ENCODE results near the gene PGRMC1. TPM values are rescaled to one million over a fixed set of nuclear protein-coding genes. Genes with fewer than 3 reads are reported as not detected.
A peak's percentile ranks its signal among the peaks of the same experiment; 100 is the strongest.
"Not testable (repeated sequence)": the region's sequence is repeated elsewhere in the genome, so short reads cannot be mapped to it uniquely, and the experiment has no call there.

The PGRMC1 gene
- polyA plus RNA-seq, 1 donor = 276 TPM

GRCh38 chrX:119252716-119253115, 16.6 kb downstream of the PGRMC1 start:
- no peak for DNase-seq
- Histone ChIP-seq H3K27me3 (ENCODE audit: control insufficient read depth, insufficient read depth, low read length) (no peaks in the 10 kb centered on the region), H3K4me3 (ENCODE audit: low read length) (no peak overlapping the region), H3K36me3 (ENCODE audit: control insufficient read depth, insufficient read depth, low read length) (no peaks in the 10 kb centered on the region), H3K9me3 (ENCODE audit: control insufficient read depth, low read depth, low read length) (no peaks in the 10 kb centered on the region), H3K27ac (ENCODE audit: low read length) (no peak overlapping the region), H3K4me1 (ENCODE audit: control insufficient read depth, insufficient read depth, low read length) (no peaks in the 10 kb centered on the region)
- WGBS (ENCODE audit: insufficient coverage, low lambda C conversion rate) = no CpG with 5 or more reads among the region's 2 CpGs

GRCh38 chrX:119266364-119266995, 30.4 kb downstream of the PGRMC1 start:
- Histone ChIP-seq H3K9me3 (ENCODE audit: control insufficient read depth, low read depth, low read length) (no peaks in the 10 kb centered on the region), H3K4me1 (ENCODE audit: control insufficient read depth, insufficient read depth, low read length) (no peaks in the 10 kb centered on the region), H3K27ac (ENCODE audit: low read length) (no peak overlapping the region), H3K27me3 (ENCODE audit: control insufficient read depth, insufficient read depth, low read length) (no peaks in the 10 kb centered on the region), H3K4me3 (ENCODE audit: low read length) (no peak overlapping the region), H3K36me3 (ENCODE audit: control insufficient read depth, insufficient read depth, low read length) (no peaks in the 10 kb centered on the region)
- whole genome bisulfite sequencing (ENCODE audit: insufficient coverage, low lambda C conversion rate) = no CpG with 5 or more reads among the region's 5 CpGs
- DNase-seq = peak in 1 of 2 donors; percentile 2

GRCh38 chrX:119267115-119267514, 31.0 kb downstream of the PGRMC1 start:
- H3K9me3 ChIP-seq (ENCODE audit: control insufficient read depth, low read depth, low read length); H3K27me3 ChIP-seq (ENCODE audit: control insufficient read depth, insufficient read depth, low read length); H3K4me1 ChIP-seq (ENCODE audit: control insufficient read depth, insufficient read depth, low read length); DNase-seq; H3K27ac ChIP-seq (ENCODE audit: low read length); H3K36me3 ChIP-seq (ENCODE audit: control insufficient read depth, insufficient read depth, low read length); H3K4me3 ChIP-seq (ENCODE audit: low read length): not testable (repeated sequence)
- WGBS (ENCODE audit: insufficient coverage, low lambda C conversion rate) = no CpG with 5 or more reads among the region's 3 CpGs

- Histone ChIP-seq H3K27me3 (ENCODE audit: control insufficient read depth, insufficient read depth, low read length) (peaks cover 18% of the 10 kb centered on the region), H3K9me3 (ENCODE audit: control insufficient read depth, low read depth, low read length) (peaks cover 5% of the 10 kb centered on the region), H3K4me3 (ENCODE audit: low read length) (no peak overlapping the region), H3K27ac (ENCODE audit: low read length) (no peak overlapping the region), H3K36me3 (ENCODE audit: control insufficient read depth, insufficient read depth, low read length) (no peaks in the 10 kb centered on the region), H3K4me1 (ENCODE audit: control insufficient read depth, insufficient read depth, low read length) (peaks cover 4% of the 10 kb centered on the region)
- no peak for DNase-seq
- no CpG with 5 or more reads among the region's 42 CpGs for WGBS (ENCODE audit: insufficient coverage, low lambda C conversion rate)
These were observed 36.9 kb downstream of the PGRMC1 start for GRCh38 chrX:119272882-119273419.

- H3K4me3 ChIP-seq (ENCODE audit: low read length) = no peak overlapping the region
- H3K4me1 ChIP-seq (ENCODE audit: control insufficient read depth, insufficient read depth, low read length) = peaks cover 4% of the 10 kb centered on the region
- WGBS (ENCODE audit: insufficient coverage, low lambda C conversion rate) = no CpG with 5 or more reads among the region's 61 CpGs
- H3K27ac ChIP-seq (ENCODE audit: low read length) = no peak overlapping the region
- H3K36me3 ChIP-seq (ENCODE audit: control insufficient read depth, insufficient read depth, low read length) = no peaks in the 10 kb centered on the region
- peak; percentile 43 to 61 for DNase-seq
- H3K9me3 ChIP-seq (ENCODE audit: control insufficient read depth, low read depth, low read length) = peaks cover 5% of the 10 kb centered on the region
- peaks cover 18% of the 10 kb centered on the region for H3K27me3 ChIP-seq (ENCODE audit: control insufficient read depth, insufficient read depth, low read length)
These were observed 37.5 kb downstream of the PGRMC1 start for GRCh38 chrX:119273420-119274192.

DNA sequence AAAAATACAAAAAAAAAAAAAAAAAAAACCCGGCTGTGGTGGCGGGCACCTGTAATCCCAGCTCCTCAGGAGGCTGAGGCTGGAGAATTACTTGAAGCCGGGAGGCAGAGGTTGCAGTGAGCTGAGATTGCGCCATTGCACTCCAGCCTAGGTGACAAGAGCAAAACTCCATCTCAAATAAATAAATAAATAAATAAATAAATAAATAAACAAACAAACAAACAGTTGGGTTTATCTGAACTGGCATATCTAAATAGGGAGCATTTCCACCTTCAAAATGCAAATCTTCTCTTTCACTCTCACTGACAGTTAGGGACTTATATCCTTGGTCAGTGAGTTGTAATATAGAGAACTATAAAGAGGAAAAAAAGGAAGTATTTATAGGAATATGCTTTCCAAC, 46.3 kb downstream of the PGRMC1 start:
- H3K36me3 ChIP-seq (ENCODE audit: control insufficient read depth, insufficient read depth, low read length); H3K9me3 ChIP-seq (ENCODE audit: control insufficient read depth, low read depth, low read length); H3K27me3 ChIP-seq (ENCODE audit: control insufficient read depth, insufficient read depth, low read length); H3K4me3 ChIP-seq (ENCODE audit: low read length); H3K4me1 ChIP-seq (ENCODE audit: control insufficient read depth, insufficient read depth, low read length); H3K27ac ChIP-seq (ENCODE audit: low read length); DNase-seq: not testable (repeated sequence)
- WGBS (ENCODE audit: insufficient coverage, low lambda C conversion rate) = no CpG with 5 or more reads among the region's 4 CpGs

DNA sequence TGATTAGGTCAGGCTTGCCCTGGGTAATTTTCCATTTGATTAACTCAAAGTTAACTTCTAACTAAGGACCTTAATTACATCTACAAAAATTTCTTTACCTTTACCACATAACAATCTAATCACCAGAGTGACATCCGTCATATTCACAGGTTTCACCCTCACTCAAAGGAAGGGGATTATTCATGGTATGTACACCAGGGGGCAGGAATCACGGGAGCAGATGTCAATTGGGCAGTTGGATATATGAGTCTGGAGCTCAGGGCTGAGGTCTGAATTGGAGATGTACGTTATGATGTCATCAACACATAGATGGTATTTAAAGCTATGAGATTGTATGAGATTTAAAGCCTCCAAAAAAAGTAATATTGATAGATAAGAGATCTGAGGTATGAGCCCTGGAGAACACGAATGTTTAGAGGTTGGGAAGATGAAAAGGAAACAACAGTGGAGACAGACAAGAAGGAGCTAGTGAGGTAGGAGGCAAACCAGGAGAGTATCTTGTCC, 52.9 kb downstream of the PGRMC1 start:
- DNase-seq = no peak
- no peaks in the 10 kb centered on the region for H3K9me3 ChIP-seq (ENCODE audit: control insufficient read depth, low read depth, low read length)
- H3K4me3 ChIP-seq (ENCODE audit: low read length) = no peak overlapping the region
- H3K4me1 ChIP-seq (ENCODE audit: control insufficient read depth, insufficient read depth, low read length) = no peaks in the 10 kb centered on the region
- 83% methylated on average over 1 of the region's 4 CpGs for WGBS (ENCODE audit: insufficient coverage, low lambda C conversion rate)
- no peaks in the 10 kb centered on the region for H3K27me3 ChIP-seq (ENCODE audit: control insufficient read depth, insufficient read depth, low read length)
- H3K36me3 ChIP-seq (ENCODE audit: control insufficient read depth, insufficient read depth, low read length) = no peaks in the 10 kb centered on the region
- no peak overlapping the region for H3K27ac ChIP-seq (ENCODE audit: low read length)

- Histone ChIP-seq H3K4me1 (ENCODE audit: control insufficient read depth, insufficient read depth, low read length) (no peaks in the 10 kb centered on the region), H3K4me3 (ENCODE audit: low read length) (no peak overlapping the region), H3K9me3 (ENCODE audit: control insufficient read depth, low read depth, low read length) (no peaks in the 10 kb centered on the region), H3K36me3 (ENCODE audit: control insufficient read depth, insufficient read depth, low read length) (no peaks in the 10 kb centered on the region), H3K27ac (ENCODE audit: low read length) (no peak overlapping the region), H3K27me3 (ENCODE audit: control insufficient read depth, insufficient read depth, low read length) (no peaks in the 10 kb centered on the region)
- DNase-seq = no peak
These were observed 54.4 kb downstream of the PGRMC1 start for GRCh38 chrX:119290476-119290875.

DNA sequence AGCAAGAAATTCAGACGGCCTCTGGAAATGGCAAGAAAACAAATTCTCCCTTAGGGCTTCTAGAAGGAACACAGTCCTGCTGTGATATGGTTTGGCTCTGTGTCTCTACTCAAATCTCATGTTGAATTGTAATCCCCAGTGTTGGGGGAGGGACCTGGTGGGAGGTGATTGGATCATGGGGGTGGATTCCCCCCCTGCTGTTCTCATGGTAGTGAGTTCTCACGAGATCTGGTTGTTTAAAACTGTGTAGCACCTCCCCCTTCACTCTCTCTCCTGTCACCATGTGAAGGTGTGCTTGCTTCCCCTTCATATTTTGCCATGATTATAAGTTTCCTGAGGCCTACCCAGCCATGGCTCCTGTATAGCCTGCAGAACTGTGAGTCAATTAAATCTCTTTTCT, 55.2 kb downstream of the PGRMC1 start:
- no CpG with 5 or more reads among the region's 2 CpGs for WGBS (ENCODE audit: insufficient coverage, low lambda C conversion rate)
- H3K27me3 ChIP-seq (ENCODE audit: control insufficient read depth, insufficient read depth, low read length) = not testable (repeated sequence)

DNA sequence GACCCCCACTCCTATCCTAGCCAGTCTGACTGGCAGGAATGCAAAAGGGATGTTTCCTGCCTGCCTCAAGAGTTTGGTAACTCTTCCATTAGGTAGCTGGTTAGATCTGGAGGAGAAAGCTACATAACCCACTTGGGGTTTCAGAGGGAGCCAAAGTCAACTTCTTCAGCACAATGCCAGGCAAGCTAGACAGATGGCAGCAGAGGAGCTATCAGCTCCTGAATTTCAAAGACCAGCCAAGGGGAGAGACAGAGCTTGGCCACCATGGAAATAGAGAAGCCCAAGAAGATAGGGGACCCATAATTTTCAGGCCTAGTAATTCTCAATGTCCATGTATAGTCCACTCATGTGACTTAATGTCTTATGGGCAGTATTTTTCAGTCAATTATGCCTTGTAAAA, 56.4 kb downstream of the PGRMC1 start:
- H3K36me3 ChIP-seq (ENCODE audit: control insufficient read depth, insufficient read depth, low read length) = no peaks in the 10 kb centered on the region
- H3K9me3 ChIP-seq (ENCODE audit: control insufficient read depth, low read depth, low read length) = no peaks in the 10 kb centered on the region
- no peaks in the 10 kb centered on the region for H3K27me3 ChIP-seq (ENCODE audit: control insufficient read depth, insufficient read depth, low read length)
- H3K27ac ChIP-seq (ENCODE audit: low read length) = no peak overlapping the region
- no peak for DNase-seq
- H3K4me3 ChIP-seq (ENCODE audit: low read length) = no peak overlapping the region
- no peaks in the 10 kb centered on the region for H3K4me1 ChIP-seq (ENCODE audit: control insufficient read depth, insufficient read depth, low read length)

More for the DNA sequence above, 55.2 kb downstream of the PGRMC1 start:
- not testable (repeated sequence) for H3K27ac ChIP-seq (ENCODE audit: low read length); H3K36me3 ChIP-seq (ENCODE audit: control insufficient read depth, insufficient read depth, low read length); H3K9me3 ChIP-seq (ENCODE audit: control insufficient read depth, low read depth, low read length); H3K4me3 ChIP-seq (ENCODE audit: low read length); DNase-seq; H3K4me1 ChIP-seq (ENCODE audit: control insufficient read depth, insufficient read depth, low read length)

Data from large intestine (tissue), 3 donors.